Measurements from ENCODE around the gene JAK2.

Gene JAK2

DNA sequence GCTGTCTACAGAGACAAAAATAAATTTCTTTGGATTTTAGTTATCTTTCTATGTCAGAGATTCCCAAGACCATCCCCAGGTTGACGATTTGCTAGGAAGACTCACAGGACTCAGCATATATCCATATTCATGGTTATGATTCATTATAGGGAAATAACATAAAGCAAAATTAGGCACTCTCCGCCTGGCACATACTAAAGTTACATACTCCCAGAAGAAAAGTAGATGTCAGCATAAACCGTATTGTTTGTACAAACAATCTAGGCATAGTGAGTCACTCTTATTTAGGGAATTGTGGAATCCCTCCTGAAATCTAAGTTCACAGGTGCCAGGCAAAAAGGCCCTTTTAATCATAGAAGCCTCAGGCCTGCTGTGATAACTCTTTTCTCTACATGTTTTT, 137.4 kb downstream of the JAK2 start:
- no peak for DNase-seq (ENCODE audit: extremely low read depth in 1 of 2, low read depth in 1 of 2)

DNA sequence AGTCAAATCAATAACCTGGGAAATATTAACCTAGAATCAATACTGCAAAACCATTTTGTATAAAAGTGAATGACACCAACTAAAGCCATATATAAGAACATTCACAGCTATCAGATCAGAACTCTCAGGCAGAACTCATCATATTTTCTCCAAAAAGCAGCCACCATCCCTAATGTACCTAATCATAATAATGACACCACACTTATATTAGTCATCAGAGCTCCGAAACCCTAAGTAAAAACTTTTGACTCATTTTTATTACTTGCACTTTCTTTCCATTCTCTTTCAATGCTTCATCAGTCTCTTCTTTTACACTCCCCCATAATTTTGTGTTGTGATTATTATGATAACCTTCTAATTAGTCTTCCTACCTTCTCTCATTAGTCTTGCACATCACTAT, 155.1 kb downstream of the JAK2 start:
- no peak for DNase-seq (ENCODE audit: extremely low read depth in 1 of 2, low read depth in 1 of 2)

DNA sequence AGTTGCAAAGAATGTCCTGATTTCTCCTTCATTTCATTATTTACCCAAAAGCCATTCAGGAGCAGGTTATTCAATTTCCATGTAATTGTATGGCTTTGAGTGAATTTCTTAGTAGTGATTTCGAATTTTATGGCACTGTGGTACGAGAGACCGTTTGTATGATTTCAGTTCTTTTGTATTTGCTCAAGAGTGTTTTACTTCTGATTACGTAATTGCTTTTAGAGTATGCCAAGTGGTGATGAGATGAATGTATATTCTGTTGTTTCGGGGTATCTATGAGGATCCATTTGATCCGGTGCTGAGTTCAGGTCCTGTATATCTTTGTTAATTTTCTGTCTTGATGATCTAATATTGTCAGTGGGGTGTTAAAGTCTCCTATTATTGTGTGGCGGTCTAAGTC, 159.1 kb downstream of the JAK2 start:
- no peak for DNase-seq (ENCODE audit: extremely low read depth in 1 of 2, low read depth in 1 of 2)

DNA sequence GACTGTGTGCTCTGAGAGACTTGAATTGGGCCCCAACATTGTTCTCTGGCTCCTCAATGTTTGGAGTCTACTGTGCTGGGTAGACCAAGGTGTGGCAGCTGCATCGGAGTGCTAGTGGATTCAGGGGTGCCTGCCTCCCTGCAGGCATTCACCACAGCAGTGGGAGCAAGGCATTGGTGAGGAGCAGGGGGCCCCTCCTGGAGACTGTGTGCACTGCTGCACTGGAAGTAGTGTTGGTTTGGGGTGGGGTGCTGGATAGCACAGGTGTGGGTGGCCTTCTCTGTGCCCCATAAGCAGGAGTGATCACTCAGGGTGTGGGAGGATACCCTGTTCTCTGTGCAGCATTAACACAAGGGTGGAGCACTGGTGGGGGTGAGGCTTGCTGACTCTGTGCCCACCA, 161.2 kb downstream of the JAK2 start:
- no peak for DNase-seq (ENCODE audit: extremely low read depth in 1 of 2, low read depth in 1 of 2)
